Chondrocyte (in vitro differentiated cells): ENCODE data around the gene CDK3. TPM values are rescaled to one million over a fixed set of nuclear protein-coding genes. Genes with fewer than 3 reads are reported as not detected.

Experiments used
- DNase-seq: peaks from one replicate; pipeline ENCODE4 v3.0.0; 2021; ENCODE audit warnings: mixed read lengths, low spot score
- H3K27ac Mint-ChIP-seq: one replicate; pipeline ENCODE4 v1.8.0; 2021; ENCODE audit warnings: mild to moderate bottlenecking, moderate library complexity, mixed read lengths; ENCODE audit not compliant: unreplicated experiment
- H3K27me3 Mint-ChIP-seq: 2 replicates; pipeline ENCODE4 v1.8.0; 2021; ENCODE audit warnings: low read depth, mixed read lengths
- H3K36me3 Mint-ChIP-seq: 2 replicates; pipeline ENCODE4 v1.8.0; 2021; ENCODE audit warnings: low read depth, mixed read lengths
- H3K4me1 Mint-ChIP-seq: 2 replicates; pipeline ENCODE4 v1.8.0; 2021; ENCODE audit warnings: low read depth, mild to moderate bottlenecking, mixed read lengths
- H3K4me3 Mint-ChIP-seq: one replicate; pipeline ENCODE4 v1.8.0; 2021; ENCODE audit warnings: mild to moderate bottlenecking, moderate library complexity, mixed read lengths; ENCODE audit not compliant: unreplicated experiment
- H3K9me3 Mint-ChIP-seq: 2 replicates; pipeline ENCODE4 v1.8.0; 2021; ENCODE audit warnings: low read depth, mixed read lengths
- long read RNA-seq: library from polyadenylated mRNA; stranded (forward); transcript quantifications from one replicate; pipeline ENCODE4 v2.0.0, GENCODE V29; 2021
- total RNA-seq: library from RNA; stranded (reverse); gene quantifications from 3 replicates; pipeline ENCODE4 v1.2.1, GENCODE V29; 2021
- TF ChIP-seq, protein P1 (sequence below): fragments of 200-600 bp; sonication (generic); IDR thresholded peaks from 2 replicates; pipeline ENCODE4 v1.5.0; 2021; ENCODE audit warnings: antibody characterized with exemption, mild to moderate bottlenecking, moderate library complexity

The CDK3 gene
- 6.3 to 7.1 TPM (median 6.7 TPM) in 3 replicates for total RNA-seq
- long read RNA-seq, partial matches to known transcripts: 0 of 1 reads
- long read RNA-seq, other reads (novel, unspliced or antisense): 0 of 1 reads

DNA sequence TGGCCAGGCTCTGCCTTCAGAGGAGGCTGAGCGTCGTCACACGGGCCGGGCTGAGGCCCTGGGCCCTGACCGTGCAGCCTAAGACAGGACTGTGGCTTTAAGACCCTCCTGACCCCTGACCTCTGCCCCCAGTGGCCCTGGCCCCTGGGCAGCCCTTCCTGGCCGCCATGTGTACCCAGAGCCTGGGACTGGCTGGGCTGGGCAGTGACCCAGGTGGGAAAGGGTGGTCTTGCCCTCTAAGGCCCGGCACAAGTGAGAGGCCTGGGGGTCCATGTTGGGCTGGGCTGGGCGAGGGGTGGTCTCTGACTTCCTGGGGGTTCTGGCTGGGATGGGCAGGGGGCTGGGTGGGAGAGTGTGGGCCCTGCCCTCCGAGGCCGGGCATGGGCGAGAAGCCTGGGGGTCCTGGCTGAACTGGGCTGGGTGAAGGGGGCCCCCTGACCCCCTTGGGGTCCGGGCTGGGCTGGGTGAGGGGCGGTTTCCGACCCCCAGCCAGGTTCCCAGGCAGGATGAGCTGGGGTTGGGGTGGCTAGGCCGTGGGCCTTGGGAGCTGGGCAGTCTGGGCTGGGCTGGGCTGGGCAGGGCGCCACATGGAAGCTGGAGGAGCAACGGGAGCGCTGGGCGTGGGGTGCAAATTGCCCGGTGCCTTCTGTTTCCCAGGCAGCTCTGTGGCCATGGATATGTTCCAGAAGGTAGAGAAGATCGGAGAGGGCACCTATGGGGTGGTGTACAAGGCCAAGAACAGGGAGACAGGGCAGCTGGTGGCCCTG is at the start of gene CDK3:
CDK3 (plus strand) TSS at position 101 of the 767 bp plus-strand sequence; CDS start at position 672, 571 bp downstream.
- H3K4me1 Mint-ChIP-seq: peaks cover 17% of the 10 kb centered on the region
- H3K9me3 Mint-ChIP-seq: no peaks in the 10 kb centered on the region
- H3K27ac Mint-ChIP-seq: no peak within 1 kb of the TSS
- H3K4me3 Mint-ChIP-seq: no peak within 1 kb of the TSS
- no peaks in the 10 kb centered on the region for H3K27me3 Mint-ChIP-seq
- TF ChIP-seq, protein P1, sequence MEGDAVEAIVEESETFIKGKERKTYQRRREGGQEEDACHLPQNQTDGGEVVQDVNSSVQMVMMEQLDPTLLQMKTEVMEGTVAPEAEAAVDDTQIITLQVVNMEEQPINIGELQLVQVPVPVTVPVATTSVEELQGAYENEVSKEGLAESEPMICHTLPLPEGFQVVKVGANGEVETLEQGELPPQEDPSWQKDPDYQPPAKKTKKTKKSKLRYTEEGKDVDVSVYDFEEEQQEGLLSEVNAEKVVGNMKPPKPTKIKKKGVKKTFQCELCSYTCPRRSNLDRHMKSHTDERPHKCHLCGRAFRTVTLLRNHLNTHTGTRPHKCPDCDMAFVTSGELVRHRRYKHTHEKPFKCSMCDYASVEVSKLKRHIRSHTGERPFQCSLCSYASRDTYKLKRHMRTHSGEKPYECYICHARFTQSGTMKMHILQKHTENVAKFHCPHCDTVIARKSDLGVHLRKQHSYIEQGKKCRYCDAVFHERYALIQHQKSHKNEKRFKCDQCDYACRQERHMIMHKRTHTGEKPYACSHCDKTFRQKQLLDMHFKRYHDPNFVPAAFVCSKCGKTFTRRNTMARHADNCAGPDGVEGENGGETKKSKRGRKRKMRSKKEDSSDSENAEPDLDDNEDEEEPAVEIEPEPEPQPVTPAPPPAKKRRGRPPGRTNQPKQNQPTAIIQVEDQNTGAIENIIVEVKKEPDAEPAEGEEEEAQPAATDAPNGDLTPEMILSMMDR: peak; percentile 57
- DNase-seq: no peak
- peaks cover 8% of the 10 kb centered on the region for H3K36me3 Mint-ChIP-seq

DNA sequence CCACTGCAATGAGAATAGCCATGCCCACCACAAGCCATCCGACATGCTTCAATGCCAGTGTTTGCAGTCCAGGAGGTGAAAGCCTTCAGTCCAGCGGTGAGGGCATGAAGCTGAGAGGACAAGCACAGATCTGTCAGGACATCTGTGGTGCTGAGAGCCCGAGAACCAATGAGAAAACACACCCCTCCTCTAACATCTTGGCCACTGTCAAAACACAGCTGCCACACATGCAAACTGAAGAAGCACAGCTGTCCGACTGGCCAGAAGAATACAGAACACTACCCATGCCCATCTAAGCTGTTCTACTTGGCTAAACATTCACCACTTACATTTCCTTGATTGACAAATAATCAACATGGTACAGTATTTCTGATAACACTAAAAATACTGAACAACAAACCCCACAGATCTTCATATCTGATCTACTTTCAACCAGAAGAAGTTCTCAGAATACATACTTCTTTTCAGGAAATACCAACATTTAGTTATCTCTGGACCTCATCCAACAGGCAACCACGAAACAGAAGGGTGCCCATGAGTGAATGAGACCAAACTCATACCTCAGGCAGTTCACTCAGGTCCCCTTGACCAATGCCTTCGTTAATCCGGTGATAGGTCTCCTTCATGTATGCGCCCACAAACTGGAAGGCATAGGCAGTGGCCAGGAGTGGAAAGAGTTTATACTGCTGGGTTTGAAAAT is 49.6 kb upstream of the CDK3 start:
- Mint-ChIP-seq H3K4me1 (peaks cover 15% of the 10 kb centered on the region), H3K27me3 (no peaks in the 10 kb centered on the region), H3K9me3 (no peaks in the 10 kb centered on the region), H3K27ac (peak overlapping the region; percentile 55), H3K4me3 (no peak overlapping the region), H3K36me3 (peaks cover 39% of the 10 kb centered on the region)
- DNase-seq: peak; percentile 15
- TF ChIP-seq, protein P1: no peak

DNA sequence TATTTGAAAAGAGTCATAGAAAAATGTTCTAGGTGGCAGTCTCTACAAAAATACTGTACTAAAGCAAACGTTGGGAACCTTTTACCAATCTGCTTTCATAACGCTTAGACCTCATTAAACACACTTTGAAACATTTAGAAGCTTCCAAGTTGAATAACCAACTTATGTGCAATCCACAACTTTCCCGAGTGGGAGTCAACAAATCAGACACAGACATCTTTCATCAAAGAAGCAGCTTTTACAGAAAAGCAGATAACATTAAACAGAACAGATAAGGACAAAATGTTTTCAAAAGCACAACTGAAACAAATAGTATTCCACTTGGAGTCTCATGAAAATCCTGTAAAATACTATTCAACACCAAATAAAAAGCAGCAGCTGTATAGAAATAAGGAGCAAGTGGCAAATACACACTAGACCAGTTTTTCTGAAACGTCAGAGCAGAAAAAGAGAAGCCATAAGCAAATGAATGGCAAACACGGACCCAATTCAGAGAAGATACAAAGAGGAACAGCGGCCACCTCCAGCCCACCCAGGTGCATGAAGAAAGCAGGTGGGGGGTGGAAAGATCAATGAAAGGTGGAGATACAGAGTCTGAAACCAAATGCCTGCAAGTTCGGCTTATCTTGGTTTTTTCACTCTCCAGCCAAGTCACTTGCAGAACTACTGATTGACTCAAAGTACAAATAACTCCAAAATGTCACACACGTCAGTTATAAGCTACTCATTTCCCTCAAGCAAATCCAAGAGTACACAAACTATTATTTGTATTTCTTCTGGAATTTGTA is 41.4 kb upstream of the CDK3 start:
- Mint-ChIP-seq H3K36me3 (peaks cover 14% of the 10 kb centered on the region), H3K27ac (no peak overlapping the region), H3K27me3 (no peaks in the 10 kb centered on the region), H3K4me1 (peaks cover 14% of the 10 kb centered on the region), H3K9me3 (no peaks in the 10 kb centered on the region), H3K4me3 (no peak overlapping the region)
- TF ChIP-seq, protein P1: no peak
- no peak for DNase-seq

DNA sequence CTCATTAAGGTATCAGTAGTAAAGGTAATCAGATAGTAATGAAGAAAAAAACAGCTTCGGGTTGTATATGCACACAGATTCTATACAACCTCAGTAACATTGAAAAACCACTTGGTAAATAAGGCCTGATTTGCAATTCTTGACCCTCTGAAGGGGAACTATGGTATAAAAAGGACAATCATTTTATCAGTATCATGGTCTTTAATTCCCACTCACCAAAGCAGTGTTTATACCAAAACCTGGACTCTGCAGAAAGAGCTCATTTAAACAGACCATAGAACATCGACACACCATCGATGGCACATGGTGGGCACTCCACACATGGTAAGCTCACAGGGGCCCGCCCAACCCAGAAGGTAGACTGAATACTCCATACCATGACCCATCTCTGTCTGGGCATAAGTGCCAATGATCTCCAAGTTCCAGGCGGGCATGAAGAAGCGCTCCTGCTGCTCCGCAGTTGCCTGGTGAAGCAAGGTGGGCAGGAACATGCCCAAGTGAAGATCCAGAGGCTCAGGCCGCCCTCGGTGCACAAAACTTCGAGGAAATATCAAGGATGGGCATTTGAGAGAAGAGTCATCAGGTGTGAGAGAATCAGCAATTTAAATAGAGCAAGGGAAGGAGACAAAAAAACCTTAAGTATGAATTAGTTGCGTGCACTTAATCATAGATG is 40.7 kb upstream of the CDK3 start:
- Mint-ChIP-seq H3K9me3 (no peaks in the 10 kb centered on the region), H3K4me1 (peaks cover 14% of the 10 kb centered on the region), H3K36me3 (peaks cover 14% of the 10 kb centered on the region), H3K27me3 (no peaks in the 10 kb centered on the region), H3K4me3 (no peak overlapping the region), H3K27ac (no peak overlapping the region)
- no peak for DNase-seq
- TF ChIP-seq, protein P1: no peak
